ENCODE results near the gene ATOX1.

- TF ChIP-seq ZNF740 (CRISPR knock-in tag; IDR thresholded peaks at IDR 0.05) = no peak
- TF ChIP-seq ZNF740 (tag; IDR thresholded peaks at IDR 0.05) = no peak
- TF ChIP-seq CTCF (IDR thresholded peaks at IDR 0.05 in 2 of 3, conservative IDR thresholded peaks at IDR 0.05 in 1 of 3; ENCODE audit: insufficient read depth in 2 of 3, low read depth in 1 of 3, low read length in 3 of 3) = no peak
- TF ChIP-seq ZBTB7A (IDR thresholded peaks at IDR 0.05; ENCODE audit: borderline replicate concordance, control insufficient read depth, low read depth, low read length) = no peak
- no peak for TF ChIP-seq LCOR (CRISPR knock-in tag; IDR thresholded peaks at IDR 0.05)
- TF ChIP-seq MBD2 (IDR thresholded peaks at IDR 0.05; ENCODE audit: borderline replicate concordance, low read depth) = no peak
- no peak for TF ChIP-seq SRF (CRISPR knock-in tag; IDR thresholded peaks at IDR 0.05)
- TF ChIP-seq TFAM (CRISPR knock-in tag; conservative IDR thresholded peaks at IDR 0.05) = no peak
These were observed 19.0 kb downstream of the ATOX1 start for GRCh38 chr5:151739395-151739794.
